GM19023 (cell line): ENCODE results near the gene NUP210.

ENCODE experiments used
- ATAC-seq: cut with Tn5 transposase; IDR thresholded peaks from one replicate; pipeline ENCODE4 v1.9.1; 2021; ENCODE audit warnings: mild to moderate bottlenecking, moderate library complexity; ENCODE audit not compliant: unreplicated experiment

NUP210 gene

DNA sequence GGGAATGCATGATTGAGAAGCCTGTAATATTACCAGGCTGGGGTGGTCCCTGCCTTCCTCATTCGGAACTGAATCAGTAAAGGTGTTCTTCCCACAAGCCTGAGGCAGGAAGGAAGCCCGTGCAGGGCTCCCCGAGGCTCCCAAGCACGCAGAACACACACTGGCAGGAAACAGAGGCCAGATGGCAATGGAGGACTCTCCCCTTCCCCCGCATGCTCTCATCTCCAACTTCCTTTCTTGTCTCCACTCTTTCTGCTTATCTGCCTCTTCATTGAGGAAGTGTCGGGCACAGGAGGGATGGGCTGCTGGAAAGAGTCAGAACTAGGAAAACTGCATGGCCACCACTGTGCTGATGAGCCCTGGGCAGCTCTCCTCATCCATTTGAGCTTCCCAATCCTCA, 123.5 kb downstream of the NUP210 start:
- no peak for ATAC-seq

- ATAC-seq: no peak
These were observed 125.4 kb downstream of the NUP210 start for GRCh38 chr3:13294442-13295351.

- ATAC-seq: no peak
These were observed 127.7 kb downstream of the NUP210 start for GRCh38 chr3:13292375-13292774.

DNA sequence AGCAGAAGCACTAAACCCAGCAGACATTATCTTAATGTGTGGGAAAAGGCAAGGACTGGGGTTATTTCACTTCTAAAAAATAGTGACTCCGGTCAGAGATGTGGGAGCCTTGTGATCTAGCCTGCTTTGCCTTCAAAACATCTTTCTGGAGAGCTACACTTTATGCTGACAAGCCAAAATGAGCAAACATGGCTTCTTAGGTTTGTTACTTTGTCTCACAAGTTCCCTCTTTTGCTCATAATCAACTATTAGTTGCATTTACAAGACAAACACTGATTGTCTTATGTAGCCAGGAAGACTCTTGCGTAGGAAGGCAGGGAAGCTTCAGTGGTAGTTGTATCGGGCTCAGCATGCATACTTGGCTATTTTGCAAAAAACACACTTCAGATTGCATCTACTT, 129.2 kb downstream of the NUP210 start:
- no peak for ATAC-seq

DNA sequence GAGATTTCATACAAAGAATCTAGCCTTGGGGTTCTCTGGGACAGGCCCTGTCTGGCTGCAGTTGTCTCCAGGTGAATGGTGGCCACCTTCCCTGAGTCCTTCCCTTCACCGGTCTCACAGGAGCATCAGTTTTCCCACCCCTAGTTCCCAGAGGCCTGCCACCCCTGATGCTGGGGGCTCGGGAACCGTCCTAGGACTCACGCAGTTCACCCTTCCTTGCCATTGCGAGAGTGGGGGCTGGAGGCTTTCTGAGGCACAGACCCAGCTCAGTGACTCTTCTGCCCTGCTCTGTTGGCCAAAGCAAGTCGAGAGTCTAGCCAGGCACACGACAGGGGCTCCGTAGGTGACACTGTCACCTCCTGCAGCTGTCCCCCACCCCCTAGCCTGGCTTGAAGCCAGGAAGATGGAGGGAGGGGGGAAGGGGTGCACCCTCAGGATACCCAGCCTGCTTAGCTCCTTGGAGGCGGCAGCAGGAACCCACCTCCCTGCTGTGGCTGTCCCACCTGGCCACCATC, 130.3 kb downstream of the NUP210 start:
- ATAC-seq: no peak

GRCh38 chr3:13288732-13289718, 131.1 kb downstream of the NUP210 start:
- ATAC-seq: no peak

- no peak for ATAC-seq
These were observed 132.3 kb downstream of the NUP210 start for GRCh38 chr3:13287833-13288232.

GRCh38 chr3:13286873-13287272, 133.2 kb downstream of the NUP210 start:
- ATAC-seq: no peak

GRCh38 chr3:13285007-13285567, 135.0 kb downstream of the NUP210 start:
- no peak for ATAC-seq

DNA sequence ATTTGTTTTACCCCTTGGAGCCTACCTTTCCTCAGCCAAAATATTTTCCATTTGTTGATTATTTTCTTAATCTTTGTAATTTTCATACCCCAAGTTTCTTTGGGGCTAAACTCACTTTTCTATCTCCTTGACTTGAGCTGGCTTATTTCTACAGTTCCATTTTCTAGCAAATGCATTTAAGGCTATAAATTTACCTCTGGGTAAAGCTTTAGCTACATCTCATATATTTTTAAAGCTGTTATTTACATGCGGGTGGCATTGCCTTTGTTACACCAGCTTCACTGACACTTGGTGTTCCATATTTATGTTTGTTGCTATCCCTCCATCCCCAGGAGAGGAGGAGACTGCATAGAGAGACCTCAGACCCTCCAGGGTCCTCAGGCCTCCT, 136.3 kb downstream of the NUP210 start:
- ATAC-seq: no peak

DNA sequence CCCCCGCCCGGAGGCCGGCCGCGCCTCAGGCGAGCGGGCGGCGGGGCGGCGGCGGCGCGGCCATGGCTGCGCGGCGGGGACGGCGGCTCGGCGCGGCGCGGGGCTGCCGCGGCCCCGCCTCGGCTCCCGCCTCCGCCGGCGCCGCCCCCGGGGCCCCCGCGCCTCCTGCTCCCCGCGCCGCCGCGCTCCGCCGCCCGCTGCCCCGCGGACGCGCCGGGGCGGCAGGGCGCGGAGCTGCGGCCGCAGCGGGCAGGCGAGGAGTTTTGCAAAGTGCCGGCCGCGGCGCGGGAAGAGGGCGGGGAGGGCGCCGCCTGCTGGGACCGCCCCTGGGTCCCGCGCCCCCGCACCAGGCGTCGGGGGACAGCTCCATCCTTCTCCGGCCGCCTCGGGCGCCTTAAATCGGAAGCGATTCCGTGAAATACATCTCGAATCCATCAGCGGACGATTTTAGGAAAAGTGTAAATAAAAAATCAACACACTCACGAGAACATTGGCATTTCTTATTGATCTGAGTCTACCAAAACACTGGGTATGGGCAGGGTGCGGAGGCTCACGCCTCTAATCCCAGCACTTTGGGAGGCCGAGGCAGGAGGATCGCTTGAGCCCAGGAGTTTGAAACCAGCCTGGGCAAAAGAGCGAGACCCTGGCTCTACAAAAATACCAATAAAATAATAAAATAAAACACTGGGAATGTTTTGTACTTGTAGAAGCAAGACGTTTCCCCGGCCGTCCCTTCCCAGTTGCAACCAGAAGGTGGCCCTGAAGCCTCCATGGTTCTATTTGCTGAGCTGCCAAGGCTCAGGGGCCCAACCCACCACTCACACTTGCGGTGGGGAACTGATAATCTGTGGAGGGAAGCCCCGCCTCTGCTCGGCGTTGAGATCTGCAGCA, 136.9 kb downstream of the NUP210 start:
- ATAC-seq: no peak

DNA sequence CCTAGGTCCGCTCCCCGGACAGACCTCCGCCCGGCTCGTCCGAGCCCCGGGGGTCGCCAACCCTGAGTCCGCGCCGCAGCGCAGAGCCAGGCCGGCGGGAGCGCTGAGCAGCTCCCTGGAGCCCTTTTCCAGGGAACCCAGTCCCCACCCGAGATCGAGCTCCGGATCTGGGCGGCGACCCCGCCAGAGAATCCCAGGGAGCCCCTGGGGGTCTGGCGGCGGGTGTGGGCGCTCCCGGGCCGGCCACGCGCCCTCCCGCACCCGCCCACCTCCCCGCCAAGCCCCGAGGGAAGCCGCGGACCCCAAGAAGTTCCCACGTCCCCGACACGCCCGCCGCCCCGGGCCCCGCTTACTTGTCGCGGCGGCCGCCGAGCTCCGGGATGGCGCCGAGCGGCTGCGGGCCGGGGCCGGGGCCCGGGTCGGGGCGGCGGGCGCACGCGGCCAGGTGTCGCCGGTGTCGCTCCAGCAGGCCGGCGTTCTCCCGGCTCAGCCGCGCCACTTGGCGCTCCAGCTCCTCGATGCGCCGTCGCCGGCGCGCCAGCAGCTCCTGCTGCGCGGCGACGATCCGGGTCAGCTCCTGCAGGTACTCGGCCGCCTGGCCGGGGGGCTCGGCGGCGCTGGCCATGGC, 137.7 kb downstream of the NUP210 start:
- no peak for ATAC-seq

DNA sequence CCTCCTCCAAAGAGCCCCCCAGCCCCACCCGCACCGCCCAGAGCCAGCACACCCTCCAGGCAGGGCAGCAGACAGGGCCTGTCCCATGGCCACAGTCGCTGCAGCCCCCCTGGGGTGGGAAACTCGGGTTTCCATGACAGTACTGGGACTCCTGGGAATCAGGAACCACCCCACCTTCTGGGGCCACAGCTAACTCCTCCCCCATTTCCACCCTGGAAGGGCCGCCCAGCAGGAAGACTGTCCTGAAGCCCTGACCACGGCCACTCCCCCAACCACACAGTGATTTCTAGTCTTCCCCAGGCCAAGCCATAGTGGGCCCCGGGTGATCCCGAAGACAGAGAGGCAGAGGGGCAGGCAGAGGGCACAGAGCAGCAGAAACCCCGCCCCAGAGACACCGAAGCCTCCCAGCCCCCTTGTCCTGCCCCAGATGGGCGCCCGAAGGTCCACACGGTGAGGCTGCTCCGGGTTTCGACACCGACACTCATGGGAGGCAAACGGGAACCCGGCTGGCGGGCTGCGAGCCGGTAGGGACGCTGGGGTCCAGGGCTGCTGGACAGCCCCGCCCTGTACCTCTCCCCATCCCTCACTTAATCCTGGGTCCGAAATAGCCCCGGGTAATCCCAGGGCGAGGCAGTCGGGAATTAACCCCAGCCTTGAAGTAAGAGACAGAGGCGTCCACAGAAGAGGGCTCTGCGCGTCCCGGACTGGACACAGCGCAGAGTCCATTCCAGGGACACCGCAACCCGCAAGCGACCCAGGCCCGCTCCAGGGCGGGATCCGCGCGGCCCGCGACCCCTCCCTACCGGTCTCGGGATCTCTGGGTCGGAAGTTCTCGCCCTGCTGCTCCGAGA, 138.4 kb downstream of the NUP210 start:
- ATAC-seq: no peak

DNA sequence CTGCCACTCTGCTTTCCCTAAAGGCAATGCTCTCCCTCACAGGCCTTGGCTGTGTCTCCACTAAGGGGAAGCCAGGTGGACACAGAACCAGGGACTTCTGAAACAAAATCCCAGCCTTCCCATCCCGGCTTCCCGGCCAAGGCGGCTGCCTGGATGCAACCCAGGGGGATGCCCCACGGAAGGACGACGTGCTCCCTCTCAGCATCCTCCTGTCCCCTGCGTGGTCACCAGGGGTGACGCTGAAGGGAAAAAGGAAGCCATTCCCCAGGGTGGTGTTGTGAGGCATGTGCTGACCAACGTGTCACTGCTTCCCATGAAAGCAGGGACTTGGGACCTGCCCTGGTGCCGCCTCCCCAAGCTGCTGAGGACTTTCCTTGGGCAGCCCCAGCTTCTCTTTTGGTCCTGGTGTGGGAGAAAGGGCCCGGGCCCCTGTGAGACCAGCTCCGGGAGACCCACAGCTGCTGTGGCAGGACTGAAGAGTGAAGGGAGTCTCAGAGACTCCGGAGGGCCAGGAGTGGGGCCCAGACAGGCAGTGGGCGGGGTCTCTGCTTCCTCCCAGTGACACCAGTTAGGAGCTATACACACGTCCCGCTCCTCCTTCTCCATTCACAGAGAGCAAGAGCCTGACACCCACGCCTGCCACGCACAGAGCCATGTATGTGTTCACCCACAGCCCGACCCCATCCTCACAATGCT, 139.2 kb downstream of the NUP210 start:
- no peak for ATAC-seq

GRCh38 chr3:13280122-13280790, 139.9 kb downstream of the NUP210 start:
- no peak for ATAC-seq

GRCh38 chr3:13279532-13279910, 140.6 kb downstream of the NUP210 start:
- ATAC-seq: no peak

DNA sequence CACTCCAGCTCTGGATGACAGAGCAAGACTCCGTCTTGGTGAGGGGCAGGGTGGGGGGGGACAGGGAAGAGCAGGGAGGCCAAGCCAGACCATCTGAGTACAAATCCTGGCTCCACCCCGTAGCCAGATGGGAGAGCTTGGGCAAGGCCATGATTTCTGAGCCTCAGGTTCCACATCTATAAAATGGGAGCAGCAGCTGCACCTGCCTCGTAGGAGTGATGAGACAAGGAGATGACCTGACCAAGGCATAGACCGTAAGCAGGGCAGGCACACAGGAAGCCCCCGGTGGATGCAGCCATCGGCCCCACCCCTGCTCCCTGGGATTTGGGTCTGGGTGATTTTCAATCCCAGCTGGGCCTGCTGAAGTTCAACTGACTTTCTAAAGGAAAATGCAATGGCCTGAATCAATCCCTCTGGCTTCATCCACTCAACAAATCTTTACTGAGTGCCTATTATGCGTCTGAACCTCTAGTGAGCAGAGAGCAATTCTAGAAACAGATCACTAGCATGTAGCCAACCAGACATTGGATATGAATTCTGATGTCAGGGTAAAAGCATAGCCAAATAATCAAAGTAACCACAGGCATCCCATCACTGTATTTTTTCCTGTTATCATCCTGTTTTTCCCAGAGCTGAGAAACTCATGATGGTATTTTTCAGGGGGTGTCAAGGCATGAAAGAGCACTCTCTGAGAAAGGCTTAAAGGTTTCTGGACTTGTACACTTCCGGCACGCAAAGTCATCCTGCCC, 141.2 kb downstream of the NUP210 start:
- no peak for ATAC-seq
